Progenitor cell of endocrine pancreas (in vitro differentiated cells): ENCODE results near the gene TGFB1. TPM values are rescaled to one million over a fixed set of nuclear protein-coding genes. Genes with fewer than 3 reads are reported as not detected.

Source experiments
- DNase-seq: peaks from one replicate; pipeline ENCODE4 v3.0.0; 2021; ENCODE audit warnings: low spot score; ENCODE audit not compliant: unreplicated experiment
- H3K27ac Mint-ChIP-seq: 2 replicates; pipeline ENCODE4 v1.8.0; 2021; ENCODE audit warnings: mild to moderate bottlenecking, moderate library complexity, mixed read lengths
- H3K27me3 Mint-ChIP-seq: 2 replicates; pipeline ENCODE4 v1.8.0; 2021; ENCODE audit warnings: mixed read lengths
- H3K36me3 Mint-ChIP-seq: 2 replicates; pipeline ENCODE4 v1.8.0; 2022; ENCODE audit warnings: mixed read lengths; ENCODE audit not compliant: insufficient read depth
- H3K4me1 Mint-ChIP-seq: 2 replicates; pipeline ENCODE4 v1.8.0; 2021; ENCODE audit warnings: low read depth, mixed read lengths
- H3K4me3 Mint-ChIP-seq: 2 replicates; pipeline ENCODE4 v1.8.0; 2021; ENCODE audit warnings: low read depth, mild to moderate bottlenecking, moderate library complexity, mixed read lengths
- H3K9me3 Mint-ChIP-seq: 2 replicates; pipeline ENCODE4 v1.8.0; 2021; ENCODE audit warnings: low read depth, mixed read lengths
- total RNA-seq: library from RNA; stranded (reverse); gene quantifications from 2 replicates; pipeline ENCODE4 v1.2.1, GENCODE V29; 2021
- TF ChIP-seq, protein P1 (sequence below): fragments of 200-600 bp; sonication (generic); IDR thresholded peaks from one replicate; pipeline ENCODE4 v1.5.0; 2021; ENCODE audit warnings: antibody characterized with exemption, mild to moderate bottlenecking; ENCODE audit not compliant: unreplicated experiment

TGFB1 gene
- total RNA-seq, 1 donor from 2014 or later = 4.3 TPM

- TF ChIP-seq, protein P1, sequence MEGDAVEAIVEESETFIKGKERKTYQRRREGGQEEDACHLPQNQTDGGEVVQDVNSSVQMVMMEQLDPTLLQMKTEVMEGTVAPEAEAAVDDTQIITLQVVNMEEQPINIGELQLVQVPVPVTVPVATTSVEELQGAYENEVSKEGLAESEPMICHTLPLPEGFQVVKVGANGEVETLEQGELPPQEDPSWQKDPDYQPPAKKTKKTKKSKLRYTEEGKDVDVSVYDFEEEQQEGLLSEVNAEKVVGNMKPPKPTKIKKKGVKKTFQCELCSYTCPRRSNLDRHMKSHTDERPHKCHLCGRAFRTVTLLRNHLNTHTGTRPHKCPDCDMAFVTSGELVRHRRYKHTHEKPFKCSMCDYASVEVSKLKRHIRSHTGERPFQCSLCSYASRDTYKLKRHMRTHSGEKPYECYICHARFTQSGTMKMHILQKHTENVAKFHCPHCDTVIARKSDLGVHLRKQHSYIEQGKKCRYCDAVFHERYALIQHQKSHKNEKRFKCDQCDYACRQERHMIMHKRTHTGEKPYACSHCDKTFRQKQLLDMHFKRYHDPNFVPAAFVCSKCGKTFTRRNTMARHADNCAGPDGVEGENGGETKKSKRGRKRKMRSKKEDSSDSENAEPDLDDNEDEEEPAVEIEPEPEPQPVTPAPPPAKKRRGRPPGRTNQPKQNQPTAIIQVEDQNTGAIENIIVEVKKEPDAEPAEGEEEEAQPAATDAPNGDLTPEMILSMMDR = no peak
- no peak for DNase-seq
- Mint-ChIP-seq H3K4me1 (peaks cover 13% of the 10 kb centered on the region), H3K27me3 (peaks cover 34% of the 10 kb centered on the region), H3K4me3 (no peak overlapping the region), H3K9me3 (no peaks in the 10 kb centered on the region), H3K27ac (no peak overlapping the region), H3K36me3 (no peaks in the 10 kb centered on the region)
Observed at GRCh38 chr19:41355802-41356201, 2.1 kb upstream of the TGFB1 start.

DNA sequence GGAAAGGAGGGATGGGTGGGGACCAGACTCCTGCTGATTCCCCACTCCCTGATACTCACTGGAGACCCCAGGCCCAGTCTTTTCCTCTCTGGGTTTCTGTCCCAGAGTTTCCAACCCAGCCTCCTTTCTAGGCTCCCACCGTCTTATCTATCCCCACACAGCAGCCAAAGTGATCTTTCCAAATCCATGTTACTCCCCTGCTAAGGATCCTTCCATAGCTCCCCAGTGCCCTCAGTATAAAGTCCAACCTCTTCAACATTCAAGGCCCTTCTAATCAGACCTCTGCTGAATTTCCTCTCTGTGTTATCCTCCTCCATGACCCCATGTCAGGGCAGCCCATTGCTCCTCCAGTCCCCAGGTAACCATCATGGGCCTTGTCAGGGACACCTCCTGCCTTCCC is 1.3 kb upstream of the TGFB1 start:
- H3K27me3 Mint-ChIP-seq = peaks cover 40% of the 10 kb centered on the region
- TF ChIP-seq, protein P1 = no peak
- H3K4me3 Mint-ChIP-seq = peak overlapping the region; percentile 32
- no peak overlapping the region for H3K27ac Mint-ChIP-seq
- peaks cover 14% of the 10 kb centered on the region for H3K4me1 Mint-ChIP-seq
- H3K9me3 Mint-ChIP-seq = no peaks in the 10 kb centered on the region
- no peaks in the 10 kb centered on the region for H3K36me3 Mint-ChIP-seq
- DNase-seq = no peak

- Mint-ChIP-seq H3K9me3 (no peaks in the 10 kb centered on the region), H3K4me1 (peaks cover 14% of the 10 kb centered on the region), H3K27ac (peak overlapping the region; percentile 34), H3K27me3 (peaks cover 46% of the 10 kb centered on the region), H3K4me3 (peak overlapping the region; percentile 75), H3K36me3 (no peaks in the 10 kb centered on the region)
- DNase-seq = no peak
- TF ChIP-seq, protein P1 = no peak
Observed at GRCh38 chr19:41354343-41354953, 726 bp upstream of the TGFB1 start.

DNA sequence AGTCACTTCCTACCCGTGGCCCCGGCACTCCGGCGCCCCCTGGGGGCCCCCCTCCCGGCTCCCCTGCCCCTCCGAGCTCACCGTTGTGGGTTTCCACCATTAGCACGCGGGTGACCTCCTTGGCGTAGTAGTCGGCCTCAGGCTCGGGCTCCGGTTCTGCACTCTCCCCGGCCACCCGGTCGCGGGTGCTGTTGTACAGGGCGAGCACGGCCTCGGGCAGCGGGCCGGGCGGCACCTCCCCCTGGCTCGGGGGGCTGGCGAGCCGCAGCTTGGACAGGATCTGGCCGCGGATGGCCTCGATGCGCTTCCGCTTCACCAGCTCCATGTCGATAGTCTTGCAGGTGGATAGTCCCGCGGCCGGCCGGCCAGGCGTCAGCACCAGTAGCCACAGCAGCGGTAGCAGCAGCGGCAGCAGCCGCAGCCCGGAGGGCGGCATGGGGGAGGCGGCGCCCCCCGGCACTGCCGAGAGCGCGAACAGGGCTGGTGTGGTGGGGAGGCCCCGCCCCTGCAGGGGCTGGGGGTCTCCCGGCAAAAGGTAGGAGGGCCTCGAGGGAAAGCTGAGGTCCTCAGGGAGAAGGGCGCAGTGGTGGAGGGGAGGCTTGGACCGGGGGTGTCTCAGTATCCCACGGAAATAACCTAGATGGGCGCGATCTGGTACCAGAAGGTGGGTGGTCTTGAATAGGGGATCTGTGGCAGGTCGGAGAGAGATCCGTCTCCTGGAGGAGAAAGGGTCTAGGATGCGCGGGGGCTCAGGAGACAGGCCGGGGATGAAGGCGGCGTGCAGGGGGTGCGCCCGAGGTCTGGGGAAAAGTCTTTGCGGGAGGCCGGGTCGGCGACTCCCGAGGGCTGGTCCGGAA is 885 bp downstream of the TGFB1 start:
- TF ChIP-seq, protein P1 = peak; percentile 52
- peak overlapping the region; percentile 80 for H3K4me3 Mint-ChIP-seq
- no peaks in the 10 kb centered on the region for H3K36me3 Mint-ChIP-seq
- H3K27ac Mint-ChIP-seq = peak overlapping the region; percentile 76
- DNase-seq = peak; percentile 41
- no peaks in the 10 kb centered on the region for H3K9me3 Mint-ChIP-seq
- H3K4me1 Mint-ChIP-seq = peaks cover 14% of the 10 kb centered on the region
- peaks cover 52% of the 10 kb centered on the region for H3K27me3 Mint-ChIP-seq

DNA sequence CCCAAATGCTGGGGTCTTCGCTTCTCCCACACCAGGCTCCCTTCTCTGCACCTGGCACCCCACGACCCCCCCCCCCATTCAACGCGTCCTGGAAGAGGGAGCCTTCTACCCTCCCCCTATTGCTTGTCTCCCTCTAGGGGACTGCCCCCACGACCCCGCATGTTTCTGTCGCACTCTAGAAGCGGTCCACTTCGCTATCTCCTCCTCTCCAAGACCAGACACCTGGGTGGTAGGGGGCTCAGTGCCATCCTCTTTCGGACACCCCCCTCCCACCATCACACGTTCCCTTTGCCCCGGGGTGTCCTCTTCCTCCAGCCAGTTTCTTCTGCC is 1.5 kb downstream of the TGFB1 start:
- Mint-ChIP-seq H3K4me1 (peaks cover 14% of the 10 kb centered on the region), H3K9me3 (no peaks in the 10 kb centered on the region), H3K4me3 (peak overlapping the region; percentile 80), H3K27ac (peak overlapping the region; percentile 76), H3K27me3 (peaks cover 52% of the 10 kb centered on the region), H3K36me3 (no peaks in the 10 kb centered on the region)
- TF ChIP-seq, protein P1 = no peak
- no peak for DNase-seq
